ENCODE measurements around the gene NTM. TPM values are rescaled to one million over a fixed set of nuclear protein-coding genes. Genes with fewer than 3 reads are reported as not detected.
"Not testable (repeated sequence)": the region's sequence is repeated elsewhere in the genome, so short reads cannot be mapped to it uniquely, and the experiment has no call there.

NTM gene
- total RNA-seq, 2 donors from 2014 or later: 0.26 to 3.6 TPM

- no peaks in the 10 kb centered on the region for H3K27me3 ChIP-seq
- H3K4me3 ChIP-seq: no peak overlapping the region
- intact Hi-C loops (cut with DNase I): loop anchor here (5.0 to 10.0 kb wide), 2 partner anchors 607 to 749 kb away; no protein-coding TSS in a partner anchor
- H3K27ac ChIP-seq: no peak overlapping the region
- H3K36me3 ChIP-seq (replicated peaks in 1 of 2; ENCODE audit: insufficient read depth in 1 of 2, low read depth in 2 of 2): no peaks in the 10 kb centered on the region
- H3K4me1 ChIP-seq: no peaks in the 10 kb centered on the region
- ATAC-seq (peak; percentile 81), DNase-seq (peak; percentile 62 to 72 (median 70))
- H3K9me3 ChIP-seq: no peaks in the 10 kb centered on the region
- WGBS, 2 donors: 21 to 26% methylated on average over 14 to 16 of the region's 16 CpGs
- TF ChIP-seq CTCF (IDR thresholded peaks at IDR 0.05): peak; percentile 76 to 94 (median 88)
- TF ChIP-seq POLR2A (IDR thresholded peaks at IDR 0.05): no peak
Measured at GRCh38 chr11:131674051-131674755, 303.8 kb downstream of the NTM start.

GRCh38 chr11:131675121-131675888 is 304.9 kb downstream of the NTM start:
- no peaks in the 10 kb centered on the region for H3K36me3 ChIP-seq (replicated peaks in 1 of 2; ENCODE audit: insufficient read depth in 1 of 2, low read depth in 2 of 2)
- H3K9me3 ChIP-seq: no peaks in the 10 kb centered on the region
- intact Hi-C loops (cut with DNase I): loop anchor here (10.0 kb wide), 1 partner anchor 751 kb away; no protein-coding TSS in a partner anchor
- TF ChIP-seq POLR2A (IDR thresholded peaks at IDR 0.05): no peak
- no peak for TF ChIP-seq CTCF (IDR thresholded peaks at IDR 0.05)
- 50 to 55% methylated on average over 11 of the region's 11 CpGs for WGBS, 2 donors
- H3K27ac ChIP-seq: no peak overlapping the region
- DNase-seq (peak in 1 of 4 donors; percentile 23), ATAC-seq (peak; percentile 15)
- no peak overlapping the region for H3K4me3 ChIP-seq
- H3K4me1 ChIP-seq: no peaks in the 10 kb centered on the region
- H3K27me3 ChIP-seq: no peaks in the 10 kb centered on the region

- Histone ChIP-seq H3K36me3 (replicated peaks in 1 of 2; ENCODE audit: insufficient read depth in 1 of 2, low read depth in 2 of 2) (no peaks in the 10 kb centered on the region), H3K4me3 (no peak overlapping the region), H3K27me3 (no peaks in the 10 kb centered on the region), H3K27ac (no peak overlapping the region), H3K4me1 (no peaks in the 10 kb centered on the region), H3K9me3 (no peaks in the 10 kb centered on the region)
- intact Hi-C loops (cut with DNase I): loop anchor here (10.0 kb wide), 1 partner anchor 753 kb away; no protein-coding TSS in a partner anchor
- DNase-seq (no peak), ATAC-seq (no peak)
- whole genome bisulfite sequencing, 2 donors: 48 to 51% methylated on average over 3 to 4 of the region's 4 CpGs
- TF ChIP-seq CTCF (IDR thresholded peaks at IDR 0.05): no peak
- no peak for TF ChIP-seq POLR2A (IDR thresholded peaks at IDR 0.05)
Measured at GRCh38 chr11:131677828-131678470, 307.5 kb downstream of the NTM start.

GRCh38 chr11:131678658-131679340 is 308.4 kb downstream of the NTM start:
- H3K4me3 ChIP-seq: no peak overlapping the region
- H3K27me3 ChIP-seq: no peaks in the 10 kb centered on the region
- no peak for TF ChIP-seq POLR2A (IDR thresholded peaks at IDR 0.05)
- no peak for TF ChIP-seq CTCF (IDR thresholded peaks at IDR 0.05)
- ATAC-seq (no peak), DNase-seq (no peak)
- H3K27ac ChIP-seq: no peak overlapping the region
- no peaks in the 10 kb centered on the region for H3K9me3 ChIP-seq
- no peaks in the 10 kb centered on the region for H3K36me3 ChIP-seq (replicated peaks in 1 of 2; ENCODE audit: insufficient read depth in 1 of 2, low read depth in 2 of 2)
- intact Hi-C loops (cut with DNase I): loop anchor here (10.0 kb wide), 1 partner anchor 754 kb away; no protein-coding TSS in a partner anchor
- H3K4me1 ChIP-seq: no peaks in the 10 kb centered on the region
- WGBS, 2 donors: 62 to 77% methylated on average over 13 of the region's 13 CpGs

- DNase-seq; H3K4me1 ChIP-seq; H3K9me3 ChIP-seq; H3K36me3 ChIP-seq (replicated peaks in 1 of 2; ENCODE audit: insufficient read depth in 1 of 2, low read depth in 2 of 2); H3K4me3 ChIP-seq; intact Hi-C loops (cut with DNase I); ATAC-seq; H3K27ac ChIP-seq; H3K27me3 ChIP-seq: not testable (repeated sequence)
- 52% methylated on average over 1 of the region's 1 CpG; no CpG with 5 or more reads in 1 of the 2 donors for WGBS, 2 donors
Measured at GRCh38 chr11:131680448-131680847, 310.0 kb downstream of the NTM start.
